Skeletal muscle tissue (tissue), 4 donors: Measurements from ENCODE around the gene CCDC126. TPM values are rescaled to one million over a fixed set of nuclear protein-coding genes. Genes with fewer than 3 reads are reported as not detected.
"Not testable (repeated sequence)": the region's sequence is repeated elsewhere in the genome, so short reads cannot be mapped to it uniquely, and the experiment has no call there.

ENCODE experiments used
- H3K27ac ChIP-seq: one replicate; pipeline ENCODE4 v1.7.0; 2013; ENCODE audit warnings: mild to moderate bottlenecking, low read depth, low read length, inconsistent platforms
- H3K27me3 ChIP-seq, 3 donors: one replicate each; pipeline ENCODE4 v1.7.0; 2013; ENCODE audit warnings: low read length in 3 of 3; ENCODE audit not compliant: control insufficient read depth in 3 of 3, insufficient read depth in 3 of 3
- H3K36me3 ChIP-seq, 3 donors: one replicate each; pipeline ENCODE4 v1.7.0; 2013; ENCODE audit warnings: low read length in 3 of 3; ENCODE audit not compliant: control insufficient read depth in 3 of 3, insufficient read depth in 3 of 3
- H3K4me1 ChIP-seq, 3 donors: one replicate each; pipeline ENCODE4 v1.7.0; 2013; ENCODE audit warnings: low read length in 3 of 3, mild to moderate bottlenecking in 3 of 3; ENCODE audit not compliant: control insufficient read depth in 3 of 3, insufficient read depth in 3 of 3
- H3K4me3 ChIP-seq, 3 donors: one replicate each; pipeline ENCODE4 v1.7.0; 2013; ENCODE audit warnings: low read length in 3 of 3
- H3K9ac ChIP-seq, 3 donors: one replicate each; pipeline ENCODE4 v1.7.0; 2013; ENCODE audit warnings: low read length in 3 of 3, mild to moderate bottlenecking in 3 of 3, moderate library complexity in 2 of 3, low read depth in 1 of 3
- H3K9me3 ChIP-seq, 3 donors: one replicate each; pipeline ENCODE4 v1.7.0; 2013; ENCODE audit warnings: low read length in 3 of 3; ENCODE audit not compliant: control insufficient read depth in 3 of 3
- total RNA-seq: library from RNA; depleted of rRNA; stranded (reverse); fragments of >200 nt; gene quantifications from one replicate; pipeline ENCODE4 v1.2.3, GENCODE V29; 2014
- donor health status: Osteomylitis.

The CCDC126 gene
- total RNA-seq, 1 donor from 2014 or later: 21.4 TPM

- Histone ChIP-seq H3K4me1 (no peaks in the 10 kb centered on the region), H3K27me3 (no peaks in the 10 kb centered on the region), H3K27ac (no peak overlapping the region), H3K9ac (no peak overlapping the region), H3K9me3 (peaks cover 0 to 3% (median 0%) of the 10 kb centered on the region in 3 donors), H3K4me3 (no peak overlapping the region), H3K36me3 (no peaks in the 10 kb centered on the region)
Measured at GRCh38 chr7:23661385-23661784, 64.2 kb downstream of the CCDC126 start.

DNA sequence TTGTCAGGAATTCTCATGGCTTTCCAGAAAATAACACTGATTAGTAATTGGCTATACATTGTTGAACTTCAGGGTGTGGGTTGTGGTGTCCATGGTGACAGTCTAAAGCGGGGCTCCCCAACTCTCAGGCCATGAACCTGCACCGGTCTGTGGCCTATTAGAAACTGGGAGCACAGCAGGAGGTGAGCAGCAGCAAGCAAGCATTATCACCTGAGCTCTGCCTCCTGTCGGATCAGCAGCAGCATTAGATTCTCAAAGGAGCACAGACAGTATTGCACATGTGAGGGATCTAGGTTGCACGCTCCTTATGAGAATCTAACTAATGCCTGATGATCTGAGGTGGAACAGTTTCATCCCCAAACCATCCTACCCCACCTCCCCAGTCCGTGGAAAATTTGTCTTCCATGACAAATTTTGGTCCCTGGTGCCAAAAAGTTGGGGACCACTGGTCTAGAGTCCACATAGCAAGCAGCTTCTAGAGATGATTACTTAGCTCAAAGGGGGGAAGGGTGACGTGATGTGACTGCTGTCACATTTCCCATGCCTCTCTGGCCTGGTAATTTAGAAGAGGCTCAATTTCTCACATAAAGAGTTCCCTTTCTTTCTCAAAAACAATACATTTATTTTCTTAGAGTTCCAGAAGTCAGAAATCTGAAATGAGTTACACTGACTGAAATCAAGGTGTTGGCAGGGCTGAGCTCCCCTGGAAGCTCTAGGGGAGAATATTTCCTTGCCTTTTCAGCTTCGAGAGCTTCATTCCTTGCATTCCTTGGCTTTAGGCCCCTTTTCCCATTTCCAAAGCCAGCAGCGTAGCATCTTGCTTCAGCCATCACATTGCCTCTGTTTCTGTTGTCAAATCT is 65.2 kb downstream of the CCDC126 start:
- H3K4me3 ChIP-seq: no peak overlapping the region
- H3K27me3 ChIP-seq: no peaks in the 10 kb centered on the region
- H3K9ac ChIP-seq: no peak overlapping the region
- H3K36me3 ChIP-seq: no peaks in the 10 kb centered on the region
- H3K9me3 ChIP-seq: peaks cover 0 to 3% (median 0%) of the 10 kb centered on the region in 3 donors
- no peak overlapping the region for H3K27ac ChIP-seq
- no peaks in the 10 kb centered on the region for H3K4me1 ChIP-seq

DNA sequence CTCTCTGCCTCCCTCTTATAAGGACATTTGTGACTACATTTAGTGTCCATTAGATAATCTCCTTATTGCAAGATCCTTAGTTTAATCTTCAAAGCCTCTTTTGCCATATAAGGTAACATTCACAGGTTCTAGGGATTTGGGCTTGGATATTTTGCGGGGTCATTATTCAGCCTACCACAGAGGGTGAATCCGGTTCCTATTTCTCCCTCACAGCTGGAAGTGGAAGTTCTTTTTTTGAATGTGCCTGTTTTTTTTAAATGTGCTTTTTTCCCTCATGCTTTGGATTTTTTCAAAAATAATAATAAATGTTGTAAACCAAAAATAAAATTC is 65.8 kb downstream of the CCDC126 start:
- H3K27me3 ChIP-seq: no peaks in the 10 kb centered on the region
- no peaks in the 10 kb centered on the region for H3K4me1 ChIP-seq
- no peaks in the 10 kb centered on the region for H3K9me3 ChIP-seq
- H3K4me3 ChIP-seq: no peak overlapping the region
- no peaks in the 10 kb centered on the region for H3K36me3 ChIP-seq
- H3K27ac ChIP-seq: no peak overlapping the region
- no peak overlapping the region for H3K9ac ChIP-seq

DNA sequence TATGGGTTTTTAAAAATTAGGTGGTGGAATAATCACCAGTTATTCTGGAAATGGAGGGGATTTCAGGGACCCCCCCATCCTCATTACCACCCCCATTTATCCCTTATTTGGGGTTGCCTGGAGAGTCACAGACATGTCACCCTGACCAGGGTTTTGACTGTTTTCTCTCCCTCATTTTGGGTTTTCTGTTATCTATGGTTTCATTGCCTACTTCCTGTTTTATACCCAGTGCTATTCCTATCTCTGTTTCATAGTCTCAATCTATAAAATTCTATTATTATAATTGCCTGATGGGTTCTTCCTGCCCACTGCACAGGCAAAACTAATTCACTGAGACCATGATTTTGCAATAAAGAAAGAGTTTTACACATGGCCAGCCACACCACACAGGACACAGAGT is 66.9 kb downstream of the CCDC126 start:
- no peak overlapping the region for H3K27ac ChIP-seq
- no peaks in the 10 kb centered on the region for H3K9me3 ChIP-seq
- H3K4me1 ChIP-seq: no peaks in the 10 kb centered on the region
- H3K27me3 ChIP-seq: no peaks in the 10 kb centered on the region
- no peak overlapping the region for H3K9ac ChIP-seq
- no peaks in the 10 kb centered on the region for H3K36me3 ChIP-seq
- H3K4me3 ChIP-seq: no peak overlapping the region

- Histone ChIP-seq H3K36me3 (no peaks in the 10 kb centered on the region), H3K9me3 (no peaks in the 10 kb centered on the region), H3K9ac (no peak overlapping the region), H3K27ac (no peak overlapping the region), H3K4me3 (no peak overlapping the region), H3K27me3 (no peaks in the 10 kb centered on the region), H3K4me1 (no peaks in the 10 kb centered on the region)
Measured at GRCh38 chr7:23672033-23672432, 74.9 kb downstream of the CCDC126 start.

GRCh38 chr7:23679898-23680413 is 82.8 kb downstream of the CCDC126 start, which contains the start of gene FAM221A:
Gene FAM221A, plus strand, starts transcription at chr7:23680199. Its CDS starts 20 bp downstream, at chr7:23680219.
- peak within 1 kb of the TSS; percentile 68 to 71 (median 70) for H3K9ac ChIP-seq
- no peaks in the 10 kb centered on the region for H3K36me3 ChIP-seq
- peak within 1 kb of the TSS; percentile 73 to 93 (median 84) for H3K4me3 ChIP-seq
- H3K27ac ChIP-seq: peak within 1 kb of the TSS; percentile 60
- H3K4me1 ChIP-seq: peaks cover 3 to 8% (median 4%) of the 10 kb centered on the region in 3 donors
- no peaks in the 10 kb centered on the region for H3K9me3 ChIP-seq
- no peaks in the 10 kb centered on the region for H3K27me3 ChIP-seq

DNA sequence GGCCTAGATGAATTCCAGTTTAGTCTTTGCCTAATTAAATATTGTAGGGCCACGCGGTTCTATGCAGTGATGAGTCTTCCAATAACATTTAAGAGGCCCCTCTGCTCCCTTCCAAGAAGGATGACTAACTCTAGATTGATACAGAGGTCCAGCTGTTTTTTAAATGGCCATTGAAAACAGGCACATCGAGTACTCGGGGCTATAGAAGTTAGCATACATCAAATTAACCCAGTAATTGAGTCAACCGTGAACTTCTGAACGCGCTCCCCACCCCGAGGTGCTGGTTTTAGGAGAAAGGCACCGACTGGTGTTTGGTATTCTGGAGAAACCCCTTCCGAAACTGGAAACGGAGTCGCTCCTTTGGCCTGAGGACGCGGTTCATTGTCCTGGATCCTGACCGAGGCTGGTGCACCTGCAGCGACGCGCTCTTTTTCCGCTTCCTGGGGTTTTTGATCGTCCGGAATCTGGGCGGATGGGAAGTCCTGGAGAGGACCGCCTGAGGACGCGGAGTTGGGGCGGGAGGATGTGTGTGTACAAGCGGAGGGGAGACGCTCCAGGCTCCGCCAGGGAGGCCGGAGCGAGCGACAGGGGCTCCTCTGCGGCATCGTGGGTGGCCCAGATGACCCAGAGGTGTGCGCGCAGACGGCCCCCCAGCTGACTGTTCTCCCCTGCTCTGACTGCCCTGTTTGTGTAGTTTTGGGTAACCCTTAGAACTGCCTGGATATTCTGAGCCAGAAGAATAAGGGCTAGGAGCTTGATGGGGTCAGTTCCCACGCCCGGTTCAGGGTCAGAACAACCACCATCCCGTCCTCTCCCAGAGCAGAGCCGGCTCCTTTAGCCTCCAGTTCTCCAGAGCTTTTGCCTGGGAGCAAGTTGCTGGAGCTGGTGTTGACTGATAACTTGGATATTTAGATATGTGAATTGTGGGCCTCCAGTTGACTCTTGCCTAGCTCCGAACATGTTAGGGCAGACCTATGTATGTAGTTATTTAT is 83.5 kb downstream of the CCDC126 start:
- Histone ChIP-seq H3K36me3 (no peaks in the 10 kb centered on the region), H3K9ac (peak overlapping the region; percentile 68 to 71 (median 70)), H3K27me3 (no peaks in the 10 kb centered on the region), H3K4me1 (peaks cover 3 to 8% (median 4%) of the 10 kb centered on the region in 3 donors), H3K9me3 (no peaks in the 10 kb centered on the region), H3K27ac (peak overlapping the region; percentile 60), H3K4me3 (peak overlapping the region; percentile 73 to 93 (median 84))

- H3K9me3 ChIP-seq, H3K9ac ChIP-seq, H3K27me3 ChIP-seq, H3K4me1 ChIP-seq, H3K36me3 ChIP-seq, H3K4me3 ChIP-seq, H3K27ac ChIP-seq: not testable (repeated sequence)
Measured at GRCh38 chr7:23684041-23684440, 86.9 kb downstream of the CCDC126 start.

GRCh38 chr7:23685731-23686130 is 88.5 kb downstream of the CCDC126 start:
- H3K4me3 ChIP-seq: no peak overlapping the region
- H3K4me1 ChIP-seq: peaks cover 3 to 5% (median 4%) of the 10 kb centered on the region in 3 donors
- no peaks in the 10 kb centered on the region for H3K9me3 ChIP-seq
- no peak overlapping the region for H3K27ac ChIP-seq
- H3K27me3 ChIP-seq: no peaks in the 10 kb centered on the region
- H3K36me3 ChIP-seq: no peaks in the 10 kb centered on the region
- H3K9ac ChIP-seq: no peak overlapping the region
